Measurements from ENCODE around the gene SQSTM1. TPM values are rescaled to one million over a fixed set of nuclear protein-coding genes. Genes with fewer than 3 reads are reported as not detected.
A peak's percentile ranks its signal among the peaks of the same experiment; 100 is the strongest.

SQSTM1 gene
- total RNA-seq, 1 donor from 2014 or later, result 27.6 TPM

- Histone ChIP-seq H3K27ac (no peak overlapping the region), H4K20me1 (ENCODE audit: low read depth) (no peaks in the 10 kb centered on the region), H3K36me3 (peaks cover 4% of the 10 kb centered on the region), H2AFZ (replicated peaks) (no peak overlapping the region), H3K9ac (no peak overlapping the region), H3K27me3 (peaks cover 5% of the 10 kb centered on the region), H3F3A (ENCODE audit: low read depth) (peaks cover 25% of the 10 kb centered on the region), H3K4me2 (no peak overlapping the region), H3K9me3 (ENCODE audit: low read depth) (no peaks in the 10 kb centered on the region), H3K4me3 (no peak overlapping the region), H3K4me1 (peaks cover 25% of the 10 kb centered on the region), H3K79me2 (ENCODE audit: low read depth) (peaks cover 1% of the 10 kb centered on the region)
- H3K36me3 Mint-ChIP-seq, result peaks cover 11% of the 10 kb centered on the region
- no peak overlapping the region for H3K4me3 Mint-ChIP-seq
- H3K9me3 Mint-ChIP-seq, result no peaks in the 10 kb centered on the region
- H3K27me3 Mint-ChIP-seq (ENCODE audit: insufficient read depth, low read depth), result peaks cover 3% of the 10 kb centered on the region
- peaks cover 12% of the 10 kb centered on the region for H3K4me1 Mint-ChIP-seq
- DNase-seq (ENCODE audit: low spot score), result no peak
- H3K27ac Mint-ChIP-seq, result no peak overlapping the region
- TF ChIP-seq EZH2 (IDR thresholded peaks at IDR 0.05), result no peak
- TF ChIP-seq CTCF (IDR thresholded peaks at IDR 0.05), result no peak
- no peak for TF ChIP-seq EZH2phosphoT487 (IDR thresholded peaks at IDR 0.05)
Measured at GRCh38 chr5:179864686-179865085, 44.0 kb downstream of the SQSTM1 start.

- H3K9ac ChIP-seq, result no peak overlapping the region
- H3K4me1 Mint-ChIP-seq, result peaks cover 3% of the 10 kb centered on the region
- H3K27me3 ChIP-seq, result no peaks in the 10 kb centered on the region
- no peaks in the 10 kb centered on the region for H3K9me3 Mint-ChIP-seq
- H3K27me3 Mint-ChIP-seq (ENCODE audit: insufficient read depth, low read depth), result no peaks in the 10 kb centered on the region
- no peak overlapping the region for H3K4me3 ChIP-seq
- no peak overlapping the region for H3K27ac Mint-ChIP-seq
- TF ChIP-seq EZH2phosphoT487 (IDR thresholded peaks at IDR 0.05) (no peak), EZH2 (IDR thresholded peaks at IDR 0.05) (no peak), CTCF (IDR thresholded peaks at IDR 0.05) (no peak)
- peaks cover 22% of the 10 kb centered on the region for H3K4me1 ChIP-seq
- peaks cover 4% of the 10 kb centered on the region for H3K36me3 ChIP-seq
- H3F3A ChIP-seq (ENCODE audit: low read depth), result peaks cover 25% of the 10 kb centered on the region
- H3K79me2 ChIP-seq (ENCODE audit: low read depth), result no peaks in the 10 kb centered on the region
- no peak overlapping the region for H3K4me2 ChIP-seq
- H3K27ac ChIP-seq, result no peak overlapping the region
- H3K9me3 ChIP-seq (ENCODE audit: low read depth), result no peaks in the 10 kb centered on the region
- H4K20me1 ChIP-seq (ENCODE audit: low read depth), result peaks cover 4% of the 10 kb centered on the region
- H3K36me3 Mint-ChIP-seq, result peaks cover 11% of the 10 kb centered on the region
- no peak overlapping the region for H3K4me3 Mint-ChIP-seq
- no peak for DNase-seq (ENCODE audit: low spot score)
- H2AFZ ChIP-seq (replicated peaks), result no peak overlapping the region
Measured at GRCh38 chr5:179865491-179866240, 45.0 kb downstream of the SQSTM1 start.

GRCh38 chr5:179866241-179867078 is 45.8 kb downstream of the SQSTM1 start:
- peaks cover 4% of the 10 kb centered on the region for H4K20me1 ChIP-seq (ENCODE audit: low read depth)
- Mint-ChIP-seq H3K4me3 (no peak overlapping the region), H3K36me3 (peaks cover 16% of the 10 kb centered on the region), H3K9me3 (no peaks in the 10 kb centered on the region), H3K27ac (peak overlapping the region; percentile 74), H3K4me1 (peaks cover 6% of the 10 kb centered on the region), H3K27me3 (ENCODE audit: insufficient read depth, low read depth) (no peaks in the 10 kb centered on the region)
- H3K79me2 ChIP-seq (ENCODE audit: low read depth), result no peaks in the 10 kb centered on the region
- H3F3A ChIP-seq (ENCODE audit: low read depth), result peaks cover 28% of the 10 kb centered on the region
- H3K27ac ChIP-seq, result no peak overlapping the region
- TF ChIP-seq EZH2phosphoT487 (IDR thresholded peaks at IDR 0.05) (no peak), CTCF (IDR thresholded peaks at IDR 0.05) (no peak), EZH2 (IDR thresholded peaks at IDR 0.05) (no peak)
- no peaks in the 10 kb centered on the region for H3K27me3 ChIP-seq
- no peak overlapping the region for H2AFZ ChIP-seq (replicated peaks)
- no peak overlapping the region for H3K4me2 ChIP-seq
- no peak overlapping the region for H3K9ac ChIP-seq
- no peak for DNase-seq (ENCODE audit: low spot score)
- no peaks in the 10 kb centered on the region for H3K9me3 ChIP-seq (ENCODE audit: low read depth)
- no peaks in the 10 kb centered on the region for H3K36me3 ChIP-seq
- no peak overlapping the region for H3K4me3 ChIP-seq
- H3K4me1 ChIP-seq, result peaks cover 20% of the 10 kb centered on the region

All from neural progenitor cell (in vitro differentiated cells).